Measurements from ENCODE around the gene MMS22L. TPM values are rescaled to one million over a fixed set of nuclear protein-coding genes. Genes with fewer than 3 reads are reported as not detected.

The MMS22L gene
- total and polyA plus RNA-seq, 2 of the 13 experiments (the other 11 are each of a cell fraction or from before 2014, with no cell fraction given): 6.2 to 32.9 TPM

- TF ChIP-seq, protein P1, sequence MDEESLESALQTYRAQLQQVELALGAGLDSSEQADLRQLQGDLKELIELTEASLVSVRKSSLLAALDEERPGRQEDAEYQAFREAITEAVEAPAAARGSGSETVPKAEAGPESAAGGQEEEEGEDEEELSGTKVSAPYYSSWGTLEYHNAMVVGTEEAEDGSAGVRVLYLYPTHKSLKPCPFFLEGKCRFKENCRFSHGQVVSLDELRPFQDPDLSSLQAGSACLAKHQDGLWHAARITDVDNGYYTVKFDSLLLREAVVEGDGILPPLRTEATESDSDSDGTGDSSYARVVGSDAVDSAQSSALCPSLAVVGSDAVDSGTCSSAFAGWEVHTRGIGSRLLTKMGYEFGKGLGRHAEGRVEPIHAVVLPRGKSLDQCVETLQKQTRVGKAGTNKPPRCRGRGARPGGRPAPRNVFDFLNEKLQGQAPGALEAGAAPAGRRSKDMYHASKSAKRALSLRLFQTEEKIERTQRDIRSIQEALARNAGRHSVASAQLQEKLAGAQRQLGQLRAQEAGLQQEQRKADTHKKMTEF (CRISPR knock-in tag; IDR thresholded peaks at IDR 0.05): 0 out of 2 replicates have a peak, but pooled peaks have one; percentile 21
- TF ChIP-seq NR2F1 (CRISPR knock-in tag; IDR thresholded peaks at IDR 0.05) (0 out of 4 replicates have a peak, but pooled peaks of 1 of the 2 experiments have one; percentile 50), NR2F2 (IDR thresholded peaks at IDR 0.05; ENCODE audit: borderline replicate concordance, low read depth) (peak; percentile 81; the same call in 1 of the 2 replicates), MXD1 (CRISPR knock-in tag; IDR thresholded peaks at IDR 0.05) (no peak), CREBL2 (CRISPR knock-in tag; IDR thresholded peaks at IDR 0.05; ENCODE audit: borderline replicate concordance) (no peak), FOXA3 (CRISPR knock-in tag; IDR thresholded peaks at IDR 0.05) (peak; percentile 73)
Observed at GRCh38 chr6:97288188-97288587, 5.2 kb upstream of the MMS22L start (continued).

DNA sequence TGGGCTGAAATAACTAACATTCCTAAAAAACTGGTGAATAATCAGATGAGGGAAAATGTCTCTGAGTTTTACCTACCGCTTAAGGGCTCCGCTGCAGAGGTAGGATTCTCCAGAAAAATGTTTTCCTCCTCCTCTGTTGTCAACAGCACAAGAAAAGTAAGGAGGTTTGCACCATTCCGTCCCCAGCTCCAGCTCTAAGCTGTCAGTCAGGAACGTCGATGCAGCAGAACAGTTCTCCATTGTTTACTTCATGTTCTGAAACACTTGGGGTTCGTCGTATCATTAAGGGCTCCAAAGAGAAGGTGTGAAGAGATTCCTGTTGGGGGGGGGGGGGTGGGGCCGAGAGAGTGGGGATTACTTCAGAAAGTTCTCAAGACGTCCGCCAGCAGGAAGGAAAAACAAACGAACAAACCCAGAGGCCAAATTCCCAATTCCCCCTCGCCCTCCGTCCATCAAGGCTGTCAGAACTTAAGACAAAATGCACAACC lies 734 bp downstream of the MMS22L start:
- WGBS (ENCODE audit: low lambda C conversion rate): under 1% methylated on average over 13 of the region's 13 CpGs
- ChIA-PET POLR2A (no interaction called here), CTCF (ENCODE audit: low intra/inter-chr PET ratio, low total read pairs) (no interaction called here)
- in situ Hi-C loops (cut with HindIII; ENCODE audit: extremely low pct_ligation_motif_present, low pct_unique_long_range_greater_than_20kb) (no loop called here), intact Hi-C loops (cut with micrococcal nuclease; ENCODE audit: unreplicated experiment) (loop anchor here (2.0 to 5.0 kb wide), 2 partner anchors 97 to 110 kb away; no protein-coding TSS in a partner anchor)
- H3K36me3 ChIP-seq (replicated peaks in 1 of 2; ENCODE audit: control insufficient read depth in 1 of 2, insufficient read depth in 2 of 2, low read length in 2 of 2): no peaks in the 10 kb centered on the region
- peak overlapping the region; percentile 88 for H3K9ac ChIP-seq (ENCODE audit: insufficient read depth, low read depth, low read length)
- peak overlapping the region; percentile 65 for H3K4me2 ChIP-seq (ENCODE audit: low read depth, low read length)
- no peak for FAIRE-seq
- H4K20me1 ChIP-seq (ENCODE audit: insufficient read depth, low read length): no peaks in the 10 kb centered on the region
- DNase-seq (ENCODE audit: low spot score): peak; percentile 9
- peak overlapping the region; percentile 76 for H3K27ac ChIP-seq (ENCODE audit: extremely low read length, insufficient read depth, low read length)
- no peaks in the 10 kb centered on the region; a peak in 1 of 5 replicates for H3K27me3 ChIP-seq (ENCODE audit: control insufficient read depth in 1 of 2, insufficient read depth in 2 of 2, low read length in 2 of 2)
- H3K9me3 ChIP-seq (ENCODE audit: low read length): no peaks in the 10 kb centered on the region
- TF ChIP-seq ZNF143 (CRISPR knock-in tag; IDR thresholded peaks at IDR 0.05) (no peak), FOSL2 (CRISPR knock-in tag; IDR thresholded peaks at IDR 0.05) (peak; percentile 15; the same call in 1 of the 2 replicates)
- H3K4me3 ChIP-seq (replicated peaks in 1 of 3; ENCODE audit: insufficient read depth in 1 of 3, low read depth in 2 of 3, low read length in 3 of 3): peak overlapping the region; percentile 77 to 96 (median 91)
- peaks cover 14% of the 10 kb centered on the region for H3K4me1 ChIP-seq (ENCODE audit: insufficient read depth, low read length)
- H2AFZ ChIP-seq (ENCODE audit: low read length): peak overlapping the region; percentile 35
- BruUV-seq (replicated peaks): no TSS peak
- peaks cover 21% of the 10 kb centered on the region for H3K79me2 ChIP-seq (ENCODE audit: insufficient read depth, low read length)
- peak; percentile 58 for ATAC-seq

Measured in HepG2 (cell line).